Naive B cell (primary cell): Measurements from ENCODE around the gene MTCL1. TPM values are rescaled to one million over a fixed set of nuclear protein-coding genes. Genes with fewer than 3 reads are reported as not detected.

Source experiments
- ATAC-seq, 2 donors: fragments of 150-1000 bp; cut with Tn5 transposase; 2 replicates each; pipeline ENCODE4 v1.10.0; 2021; ENCODE audit warnings: low read depth in 2 of 2, mild to moderate bottlenecking in 2 of 2, moderate library complexity in 2 of 2
- DNase-seq: peaks from one replicate; pipeline ENCODE4 v3.0.0; 2022
- H3K27ac Mint-ChIP-seq, 6 donors: one replicate each; pipeline ENCODE4 v1.8.0; 2020 to 2022; ENCODE audit warnings: mild to moderate bottlenecking in 6 of 6, mixed read lengths in 6 of 6, moderate library complexity in 5 of 6, inconsistent platforms in 2 of 6
- H3K27me3 Mint-ChIP-seq, 3 donors: one replicate each; pipeline ENCODE4 v1.8.0; 2021 to 2022; ENCODE audit warnings: mixed read lengths in 3 of 3, mild to moderate bottlenecking in 1 of 3
- H3K36me3 Mint-ChIP-seq, 2 donors: one replicate each; pipeline ENCODE4 v1.8.0; 2020 to 2022; ENCODE audit warnings: mixed read lengths in 2 of 2, inconsistent platforms in 1 of 2, mild to moderate bottlenecking in 1 of 2
- H3K4me1 Mint-ChIP-seq, 3 donors: one replicate each; pipeline ENCODE4 v1.8.0; 2020 to 2022; ENCODE audit warnings: mixed read lengths in 3 of 3, inconsistent platforms in 1 of 3, mild to moderate bottlenecking in 1 of 3, moderate library complexity in 1 of 3
- H3K4me3 Mint-ChIP-seq, 8 donors: one replicate each; pipeline ENCODE4 v1.8.0; 2020 to 2022; ENCODE audit warnings: mild to moderate bottlenecking in 8 of 8, mixed read lengths in 8 of 8, moderate library complexity in 8 of 8, inconsistent platforms in 2 of 8
- H3K9me3 Mint-ChIP-seq, 7 donors: one replicate each; pipeline ENCODE4 v1.8.0; 2020 to 2022; ENCODE audit warnings: mixed read lengths in 7 of 7, mild to moderate bottlenecking in 5 of 7, inconsistent platforms in 2 of 7, moderate library complexity in 1 of 7
- polyA plus RNA-seq, 6 donors: library from polyadenylated mRNA; unstranded; fragments of 300-500 nt; fragmentation: Illumina TruSeq; gene quantifications; one replicate each; pipeline ENCODE4 v1.2.3, GENCODE V29; 2021; ENCODE audit warnings: low read depth in 6 of 6

Gene MTCL1
- polyA plus RNA-seq, 6 donors from 2014 or later, result 0.26 to 1.4 (median 0.80) TPM

- no peak for ATAC-seq
- H3K4me1 Mint-ChIP-seq, result peaks cover 0 to 5% (median 0%) of the 10 kb centered on the region in 3 donors
- H3K36me3 Mint-ChIP-seq, result peaks cover 0 to 8% of the 10 kb centered on the region in 2 donors
- peak overlapping the region in 1 of 8 donors; percentile 51 for H3K4me3 Mint-ChIP-seq
- peaks cover 0 to 7% (median 3%) of the 10 kb centered on the region in 7 donors for H3K9me3 Mint-ChIP-seq
- peaks cover 0 to 24% (median 22%) of the 10 kb centered on the region in 3 donors for H3K27me3 Mint-ChIP-seq
- H3K27ac Mint-ChIP-seq, result no peak overlapping the region
- DNase-seq, result no peak
These were observed 140.2 kb downstream of the MTCL1 start for GRCh38 chr18:8845506-8845905.

GRCh38 chr18:8847066-8847755, 141.9 kb downstream of the MTCL1 start:
- peaks cover 0 to 5% (median 4%) of the 10 kb centered on the region in 3 donors for H3K4me1 Mint-ChIP-seq
- H3K27me3 Mint-ChIP-seq, result peaks cover 0 to 24% (median 22%) of the 10 kb centered on the region in 3 donors
- H3K36me3 Mint-ChIP-seq, result peaks cover 0 to 8% of the 10 kb centered on the region in 2 donors
- no peak overlapping the region for H3K4me3 Mint-ChIP-seq
- H3K27ac Mint-ChIP-seq, result no peak overlapping the region
- no peak for DNase-seq
- peaks cover 0 to 10% (median 3%) of the 10 kb centered on the region in 7 donors for H3K9me3 Mint-ChIP-seq
- ATAC-seq, result no peak

GRCh38 chr18:8847900-8848299, 142.5 kb downstream of the MTCL1 start:
- Mint-ChIP-seq H3K27me3 (peaks cover 0 to 27% (median 22%) of the 10 kb centered on the region in 3 donors), H3K9me3 (peaks cover 0 to 10% (median 3%) of the 10 kb centered on the region in 7 donors), H3K27ac (no peak overlapping the region), H3K4me1 (peaks cover 0 to 5% (median 4%) of the 10 kb centered on the region in 3 donors), H3K4me3 (no peak overlapping the region), H3K36me3 (peaks cover 0 to 8% of the 10 kb centered on the region in 2 donors)
- DNase-seq, result no peak
- no peak for ATAC-seq

GRCh38 chr18:8848541-8848940, 143.2 kb downstream of the MTCL1 start:
- peaks cover 0 to 5% (median 4%) of the 10 kb centered on the region in 3 donors for H3K4me1 Mint-ChIP-seq
- no peak for ATAC-seq
- no peak for DNase-seq
- H3K27me3 Mint-ChIP-seq, result peaks cover 0 to 29% (median 23%) of the 10 kb centered on the region in 3 donors
- no peak overlapping the region for H3K4me3 Mint-ChIP-seq
- no peak overlapping the region for H3K27ac Mint-ChIP-seq
- peaks cover 0 to 10% (median 3%) of the 10 kb centered on the region in 7 donors for H3K9me3 Mint-ChIP-seq
- peaks cover 0 to 8% of the 10 kb centered on the region in 2 donors for H3K36me3 Mint-ChIP-seq

GRCh38 chr18:8849696-8850095, 144.3 kb downstream of the MTCL1 start:
- Mint-ChIP-seq H3K27ac (no peak overlapping the region), H3K27me3 (peaks cover 0 to 26% (median 25%) of the 10 kb centered on the region in 3 donors), H3K36me3 (peaks cover 0 to 8% of the 10 kb centered on the region in 2 donors), H3K4me3 (no peak overlapping the region), H3K4me1 (peaks cover 0 to 5% (median 4%) of the 10 kb centered on the region in 3 donors), H3K9me3 (peaks cover 0 to 10% (median 3%) of the 10 kb centered on the region in 7 donors)
- no peak for DNase-seq
- ATAC-seq, result no peak

- peaks cover 2 to 5% (median 4%) of the 10 kb centered on the region in 3 donors for H3K4me1 Mint-ChIP-seq
- H3K9me3 Mint-ChIP-seq, result peaks cover 0 to 10% (median 3%) of the 10 kb centered on the region in 7 donors
- H3K4me3 Mint-ChIP-seq, result no peak overlapping the region
- ATAC-seq (no peak), DNase-seq (no peak)
- no peak overlapping the region for H3K27ac Mint-ChIP-seq
- peaks cover 0 to 27% (median 27%) of the 10 kb centered on the region in 3 donors for H3K27me3 Mint-ChIP-seq
- H3K36me3 Mint-ChIP-seq, result peaks cover 0 to 8% of the 10 kb centered on the region in 2 donors
These were observed 146.3 kb downstream of the MTCL1 start for GRCh38 chr18:8851659-8852058.

- Mint-ChIP-seq H3K4me1 (peaks cover 1 to 4% (median 2%) of the 10 kb centered on the region in 3 donors), H3K27ac (peak overlapping the region in 1 of 6 donors; percentile 90), H3K36me3 (peaks cover 0 to 8% of the 10 kb centered on the region in 2 donors), H3K9me3 (peaks cover 0 to 10% (median 3%) of the 10 kb centered on the region in 7 donors), H3K4me3 (no peak overlapping the region), H3K27me3 (peaks cover 0 to 17% (median 16%) of the 10 kb centered on the region in 3 donors)
- ATAC-seq (no peak), DNase-seq (no peak)
These were observed 149.2 kb downstream of the MTCL1 start for GRCh38 chr18:8854550-8854949.

GRCh38 chr18:8854962-8855361, 149.6 kb downstream of the MTCL1 start:
- Mint-ChIP-seq H3K4me1 (peaks cover 0 to 4% (median 2%) of the 10 kb centered on the region in 3 donors), H3K9me3 (peaks cover 0 to 8% (median 3%) of the 10 kb centered on the region in 7 donors), H3K27ac (no peak overlapping the region), H3K27me3 (peaks cover 0 to 17% (median 16%) of the 10 kb centered on the region in 3 donors), H3K4me3 (no peak overlapping the region), H3K36me3 (peaks cover 0 to 6% of the 10 kb centered on the region in 2 donors)
- no peak for ATAC-seq
- DNase-seq, result no peak

GRCh38 chr18:8856212-8856611, 150.9 kb downstream of the MTCL1 start:
- Mint-ChIP-seq H3K27ac (no peak overlapping the region), H3K9me3 (no peaks in the 10 kb centered on the region), H3K4me3 (no peak overlapping the region), H3K27me3 (peaks cover 0 to 17% (median 16%) of the 10 kb centered on the region in 3 donors), H3K4me1 (peaks cover 4 to 8% (median 8%) of the 10 kb centered on the region in 3 donors), H3K36me3 (no peaks in the 10 kb centered on the region)
- ATAC-seq (no peak), DNase-seq (no peak)

GRCh38 chr18:8856769-8857393, 151.5 kb downstream of the MTCL1 start:
- H3K27ac Mint-ChIP-seq, result no peak overlapping the region
- peaks cover 0 to 17% (median 16%) of the 10 kb centered on the region in 3 donors for H3K27me3 Mint-ChIP-seq
- no peaks in the 10 kb centered on the region for H3K36me3 Mint-ChIP-seq
- ATAC-seq, result no peak
- peaks cover 0 to 12% (median 9%) of the 10 kb centered on the region in 3 donors for H3K4me1 Mint-ChIP-seq
- no peaks in the 10 kb centered on the region for H3K9me3 Mint-ChIP-seq
- DNase-seq, result no peak
- no peak overlapping the region for H3K4me3 Mint-ChIP-seq

GRCh38 chr18:8857806-8858205, 152.4 kb downstream of the MTCL1 start:
- ATAC-seq (no peak), DNase-seq (no peak)
- H3K4me3 Mint-ChIP-seq, result no peak overlapping the region
- H3K36me3 Mint-ChIP-seq, result no peaks in the 10 kb centered on the region
- peaks cover 0 to 13% (median 12%) of the 10 kb centered on the region in 3 donors for H3K4me1 Mint-ChIP-seq
- no peak overlapping the region for H3K27ac Mint-ChIP-seq
- H3K27me3 Mint-ChIP-seq, result peaks cover 0 to 16% (median 16%) of the 10 kb centered on the region in 3 donors
- H3K9me3 Mint-ChIP-seq, result peaks cover 0 to 3% (median 0%) of the 10 kb centered on the region in 7 donors

- ATAC-seq (no peak), DNase-seq (no peak)
- no peak overlapping the region for H3K27ac Mint-ChIP-seq
- H3K27me3 Mint-ChIP-seq, result peaks cover 0 to 12% (median 10%) of the 10 kb centered on the region in 3 donors
- peaks cover 0 to 13% (median 12%) of the 10 kb centered on the region in 3 donors for H3K4me1 Mint-ChIP-seq
- H3K9me3 Mint-ChIP-seq, result peaks cover 0 to 4% (median 0%) of the 10 kb centered on the region in 7 donors
- H3K4me3 Mint-ChIP-seq, result no peak overlapping the region
- no peaks in the 10 kb centered on the region for H3K36me3 Mint-ChIP-seq
These were observed 153.6 kb downstream of the MTCL1 start for GRCh38 chr18:8858888-8859511.
